ENCODE data around the gene BCL2L15. TPM values are rescaled to one million over a fixed set of nuclear protein-coding genes. Genes with fewer than 3 reads are reported as not detected.
A peak's percentile ranks its signal among the peaks of the same experiment; 100 is the strongest.

Gene BCL2L15
- total RNA-seq, 2 experiments from 2014 or later = 0.15 to 0.43 TPM

GRCh38 chr1:113881661-113882060 lies 5.7 kb downstream of the BCL2L15 start:
- H3K4me1 Mint-ChIP-seq (ENCODE audit: low read depth) = peaks cover 21% of the 10 kb centered on the region
- intact Hi-C loops (cut with micrococcal nuclease) = no loop called here
- no peak overlapping the region for H3K4me3 Mint-ChIP-seq
- no peak overlapping the region for H3K27ac Mint-ChIP-seq
- no peaks in the 10 kb centered on the region for H3K9me3 Mint-ChIP-seq
- CTCF ChIA-PET = interaction anchor here (1.2 kb wide), 1 partner anchor 46 kb away, joined by 3 read pairs; no protein-coding TSS in a partner anchor
- no peaks in the 10 kb centered on the region for H3K27me3 Mint-ChIP-seq (ENCODE audit: low read depth)
- no peak for DNase-seq
- H3K36me3 Mint-ChIP-seq (ENCODE audit: low read depth) = no peaks in the 10 kb centered on the region

GRCh38 chr1:113879739-113880038 lies 7.7 kb downstream of the BCL2L15 start:
- CTCF ChIA-PET = interaction anchor here (1.3 to 1.5 kb wide), 2 partner anchors 14 to 24 kb away, joined by 3 to 4 read pairs; partner anchors contain the start of gene AP4B1
- H3K27me3 Mint-ChIP-seq (ENCODE audit: low read depth) = no peaks in the 10 kb centered on the region
- intact Hi-C loops (cut with micrococcal nuclease) = loop anchor here (10.0 kb wide), 1 partner anchor 465 kb away; no protein-coding TSS in a partner anchor
- H3K9me3 Mint-ChIP-seq = no peaks in the 10 kb centered on the region
- H3K27ac Mint-ChIP-seq = no peak overlapping the region
- no peak for DNase-seq
- H3K4me3 Mint-ChIP-seq = no peak overlapping the region
- peaks cover 30% of the 10 kb centered on the region for H3K4me1 Mint-ChIP-seq (ENCODE audit: low read depth)
- H3K36me3 Mint-ChIP-seq (ENCODE audit: low read depth) = no peaks in the 10 kb centered on the region

GRCh38 chr1:113876176-113876575 lies 11.2 kb downstream of the BCL2L15 start:
- Mint-ChIP-seq H3K27me3 (ENCODE audit: low read depth) (no peaks in the 10 kb centered on the region), H3K4me3 (no peak overlapping the region), H3K36me3 (ENCODE audit: low read depth) (peaks cover 4% of the 10 kb centered on the region), H3K9me3 (no peaks in the 10 kb centered on the region), H3K4me1 (ENCODE audit: low read depth) (peaks cover 50% of the 10 kb centered on the region), H3K27ac (no peak overlapping the region)
- no peak for DNase-seq
- intact Hi-C loops (cut with micrococcal nuclease) = loop anchor here (10.0 kb wide), 1 partner anchor 469 kb away; no protein-coding TSS in a partner anchor
- CTCF ChIA-PET = interaction anchor here (0.6 to 1.6 kb wide), 6 partner anchors 12 to 736 kb away, joined by 3 to 5 read pairs (median 4); no protein-coding TSS in a partner anchor

GRCh38 chr1:113875714-113876113 lies 11.7 kb downstream of the BCL2L15 start:
- H3K4me1 Mint-ChIP-seq (ENCODE audit: low read depth) = peaks cover 46% of the 10 kb centered on the region
- intact Hi-C loops (cut with micrococcal nuclease) = loop anchor here (10.0 kb wide), 1 partner anchor 469 kb away; no protein-coding TSS in a partner anchor
- no peaks in the 10 kb centered on the region for H3K27me3 Mint-ChIP-seq (ENCODE audit: low read depth)
- no peaks in the 10 kb centered on the region for H3K9me3 Mint-ChIP-seq
- DNase-seq = no peak
- peaks cover 6% of the 10 kb centered on the region for H3K36me3 Mint-ChIP-seq (ENCODE audit: low read depth)
- CTCF ChIA-PET = interaction anchor here (0.6 to 1.6 kb wide), 5 partner anchors 12 to 736 kb away, joined by 3 to 5 read pairs (median 4); no protein-coding TSS in a partner anchor
- no peak overlapping the region for H3K4me3 Mint-ChIP-seq
- H3K27ac Mint-ChIP-seq = no peak overlapping the region

GRCh38 chr1:113874012-113874879 lies 13.1 kb downstream of the BCL2L15 start:
- peaks cover 46% of the 10 kb centered on the region for H3K4me1 Mint-ChIP-seq (ENCODE audit: low read depth)
- no peak overlapping the region for H3K4me3 Mint-ChIP-seq
- H3K27ac Mint-ChIP-seq = peak overlapping the region; percentile 88
- CTCF ChIA-PET = interaction anchor here (0.6 to 1.4 kb wide), 3 partner anchors 30 to 574 kb away, joined by 3 to 8 read pairs (median 7); no protein-coding TSS in a partner anchor
- peak; percentile 34 for DNase-seq
- no peaks in the 10 kb centered on the region for H3K9me3 Mint-ChIP-seq
- intact Hi-C loops (cut with micrococcal nuclease) = loop anchor here (1.0 to 10.0 kb wide), 5 partner anchors 39 to 1257 kb away; partner anchors contain the start of genes BCAS2, CAPZA1 and ST7L
- H3K36me3 Mint-ChIP-seq (ENCODE audit: low read depth) = peaks cover 8% of the 10 kb centered on the region
- no peaks in the 10 kb centered on the region for H3K27me3 Mint-ChIP-seq (ENCODE audit: low read depth)

GRCh38 chr1:113872219-113872935 lies 15.0 kb downstream of the BCL2L15 start:
- Mint-ChIP-seq H3K4me3 (peak overlapping the region; percentile 85), H3K9me3 (no peaks in the 10 kb centered on the region), H3K27me3 (ENCODE audit: low read depth) (no peaks in the 10 kb centered on the region), H3K4me1 (ENCODE audit: low read depth) (peaks cover 61% of the 10 kb centered on the region), H3K36me3 (ENCODE audit: low read depth) (peaks cover 14% of the 10 kb centered on the region), H3K27ac (peak overlapping the region; percentile 98)
- intact Hi-C loops (cut with micrococcal nuclease) = loop anchor here (2.0 to 10.0 kb wide), 7 partner anchors 472 to 1255 kb away; partner anchors contain the start of genes BCAS2, CAPZA1, CSDE1 and MAGI3
- CTCF ChIA-PET = interaction anchor here (1.0 kb wide), 1 partner anchor 32 kb away, joined by 5 read pairs; the partner anchor contains the start of gene AP4B1
- peak; percentile 29 for DNase-seq

- Mint-ChIP-seq H3K27me3 (ENCODE audit: low read depth) (no peaks in the 10 kb centered on the region), H3K4me3 (peak within 1 kb of the TSS; percentile 85), H3K36me3 (ENCODE audit: low read depth) (peaks cover 14% of the 10 kb centered on the region), H3K27ac (peak within 1 kb of the TSS; percentile 98), H3K9me3 (no peaks in the 10 kb centered on the region), H3K4me1 (ENCODE audit: low read depth) (peaks cover 64% of the 10 kb centered on the region)
- intact Hi-C loops (cut with micrococcal nuclease) = loop anchor here (1.0 to 10.0 kb wide), 11 partner anchors 34 to 1254 kb away; partner anchors contain the start of genes BCAS2, CAPZA1, CSDE1 and DCLRE1B
- peak; percentile 90 for DNase-seq
- CTCF ChIA-PET = interaction anchor here (1.0 kb wide), 1 partner anchor 32 kb away, joined by 5 read pairs; the partner anchor contains the start of gene AP4B1
Measured at GRCh38 chr1:113871597-113872113, 15.7 kb downstream of the BCL2L15 start, which contains the start of gene PTPN22. Gene PTPN22, minus strand, starts transcription at chr1:113871712.

GRCh38 chr1:113870778-113871177 lies 16.6 kb downstream of the BCL2L15 start:
- H3K4me1 Mint-ChIP-seq (ENCODE audit: low read depth) = peaks cover 63% of the 10 kb centered on the region
- DNase-seq = peak; percentile 51
- H3K9me3 Mint-ChIP-seq = no peaks in the 10 kb centered on the region
- H3K27me3 Mint-ChIP-seq (ENCODE audit: low read depth) = no peaks in the 10 kb centered on the region
- H3K36me3 Mint-ChIP-seq (ENCODE audit: low read depth) = peaks cover 14% of the 10 kb centered on the region
- intact Hi-C loops (cut with micrococcal nuclease) = loop anchor here (1.0 to 10.0 kb wide), 8 partner anchors 35 to 1253 kb away; partner anchors contain the start of genes BCAS2, CAPZA1, DCLRE1B and RSBN1
- CTCF ChIA-PET = interaction anchor here (1.6 to 3.1 kb wide), 4 partner anchors 11 to 60 kb away, joined by 10 to 18 read pairs (median 12); partner anchors contain the start of gene AP4B1
- H3K27ac Mint-ChIP-seq = peak overlapping the region; percentile 98
- H3K4me3 Mint-ChIP-seq = peak overlapping the region; percentile 85

GRCh38 chr1:113868387-113869083 lies 18.8 kb downstream of the BCL2L15 start:
- Mint-ChIP-seq H3K27ac (peak overlapping the region; percentile 98), H3K4me3 (peak overlapping the region; percentile 85), H3K27me3 (ENCODE audit: low read depth) (no peaks in the 10 kb centered on the region), H3K4me1 (ENCODE audit: low read depth) (peaks cover 52% of the 10 kb centered on the region), H3K36me3 (ENCODE audit: low read depth) (peaks cover 24% of the 10 kb centered on the region), H3K9me3 (no peaks in the 10 kb centered on the region)
- intact Hi-C loops (cut with micrococcal nuclease) = loop anchor here (1.0 to 2.0 kb wide), 2 partner anchors 9 to 14 kb away; no protein-coding TSS in a partner anchor
- CTCF ChIA-PET = interaction anchor here (0.6 to 3.1 kb wide), 8 partner anchors 9 to 253 kb away, joined by 3 to 18 read pairs (median 4); partner anchors contain the start of gene AP4B1
- DNase-seq = no peak

- Mint-ChIP-seq H3K27me3 (ENCODE audit: low read depth) (no peaks in the 10 kb centered on the region), H3K27ac (peak overlapping the region; percentile 46), H3K4me3 (no peak overlapping the region), H3K9me3 (no peaks in the 10 kb centered on the region), H3K4me1 (ENCODE audit: low read depth) (peaks cover 43% of the 10 kb centered on the region), H3K36me3 (ENCODE audit: low read depth) (peaks cover 38% of the 10 kb centered on the region)
- no peak for DNase-seq
- CTCF ChIA-PET = interaction anchor here (1.1 to 1.4 kb wide), 2 partner anchors 37 to 102 kb away, joined by 3 to 4 read pairs; no protein-coding TSS in a partner anchor
- intact Hi-C loops (cut with micrococcal nuclease) = no loop called here
Measured at GRCh38 chr1:113861641-113862040, 25.7 kb downstream of the BCL2L15 start.

- H3K9me3 Mint-ChIP-seq = no peaks in the 10 kb centered on the region
- DNase-seq = no peak
- peak overlapping the region; percentile 66 for H3K27ac Mint-ChIP-seq
- CTCF ChIA-PET = interaction anchor here (1.1 to 2.7 kb wide), 2 partner anchors 9 to 38 kb away, joined by 4 to 10 read pairs; no protein-coding TSS in a partner anchor
- no peaks in the 10 kb centered on the region for H3K27me3 Mint-ChIP-seq (ENCODE audit: low read depth)
- no peak overlapping the region for H3K4me3 Mint-ChIP-seq
- intact Hi-C loops (cut with micrococcal nuclease) = no loop called here
- peaks cover 41% of the 10 kb centered on the region for H3K4me1 Mint-ChIP-seq (ENCODE audit: low read depth)
- H3K36me3 Mint-ChIP-seq (ENCODE audit: low read depth) = peaks cover 45% of the 10 kb centered on the region
Measured at GRCh38 chr1:113860891-113861290, 26.5 kb downstream of the BCL2L15 start.
